ENCODE data around the gene YPEL2. TPM values are rescaled to one million over a fixed set of nuclear protein-coding genes. Genes with fewer than 3 reads are reported as not detected.
A peak's percentile ranks its signal among the peaks of the same experiment; 100 is the strongest.

Gene YPEL2
- total and polyA plus RNA-seq, 4 donors = 7.8 to 47.0 (median 11.4) TPM

GRCh38 chr17:59440757-59441463 lies 109.5 kb downstream of the YPEL2 start:
- 6 to 12% methylated on average over 10 of the region's 10 CpGs for WGBS, 2 donors
- ATAC-seq (ENCODE audit: insufficient read depth, low FRiP score) = peak; percentile 96

GRCh38 chr17:59441464-59442096 lies 110.1 kb downstream of the YPEL2 start:
- Histone ChIP-seq H3K9me3 (ENCODE audit: control insufficient read depth in 4 of 4, insufficient read depth in 3 of 4, low read length in 3 of 4) (no peaks in the 10 kb centered on the region), H3K9ac (ENCODE audit: insufficient read depth in 1 of 2, low read length in 2 of 2) (no peak overlapping the region), H3K27ac (ENCODE audit: low read depth in 1 of 2, low read length in 1 of 2) (peak overlapping the region in 1 of 2 donors; percentile 39), H3K4me1 (ENCODE audit: control insufficient read depth in 5 of 5, insufficient read depth in 5 of 5, low read length in 5 of 5) (peaks cover 0 to 12% (median 7%) of the 10 kb centered on the region in 5 donors), H3K36me3 (ENCODE audit: control insufficient read depth in 4 of 4, insufficient read depth in 4 of 4, low read length in 4 of 4) (no peaks in the 10 kb centered on the region), H3K27me3 (ENCODE audit: control insufficient read depth in 3 of 3, insufficient read depth in 3 of 3, low read length in 2 of 3) (no peaks in the 10 kb centered on the region), H3K4me3 (no peak overlapping the region)
- DNase-seq (peak in 1 of 3 donors; percentile 58), ATAC-seq (ENCODE audit: insufficient read depth, low FRiP score) (no peak)
- TF ChIP-seq CTCF (IDR thresholded peaks at IDR 0.05; ENCODE audit: control extremely low read depth, extremely low read depth) = no peak
- WGBS, 2 donors = 88 to 92% methylated on average over 7 of the region's 7 CpGs

More at GRCh38 chr17:59440757-59441463, 109.5 kb downstream of the YPEL2 start:
- no peak overlapping the region for H3K4me3 ChIP-seq
- peak overlapping the region; percentile 39 to 63 for H3K27ac ChIP-seq (ENCODE audit: low read depth in 1 of 2, low read length in 1 of 2)
- peak; percentile 89 to 95 (median 92) for DNase-seq
- TF ChIP-seq CTCF (IDR thresholded peaks at IDR 0.05; ENCODE audit: control extremely low read depth, extremely low read depth) = peak; percentile 91
- H3K9me3 ChIP-seq (ENCODE audit: control insufficient read depth in 4 of 4, insufficient read depth in 3 of 4, low read length in 3 of 4) = no peaks in the 10 kb centered on the region
- H3K27me3 ChIP-seq (ENCODE audit: control insufficient read depth in 3 of 3, insufficient read depth in 3 of 3, low read length in 2 of 3) = no peaks in the 10 kb centered on the region
- H3K9ac ChIP-seq (ENCODE audit: insufficient read depth in 1 of 2, low read length in 2 of 2) = no peak overlapping the region
- H3K4me1 ChIP-seq (ENCODE audit: control insufficient read depth in 5 of 5, insufficient read depth in 5 of 5, low read length in 5 of 5) = peaks cover 0 to 13% (median 7%) of the 10 kb centered on the region in 5 donors
- no peaks in the 10 kb centered on the region for H3K36me3 ChIP-seq (ENCODE audit: control insufficient read depth in 4 of 4, insufficient read depth in 4 of 4, low read length in 4 of 4)

- Histone ChIP-seq H3K9ac (ENCODE audit: insufficient read depth in 1 of 2, low read length in 2 of 2) (no peak overlapping the region), H3K27ac (ENCODE audit: low read depth in 1 of 2, low read length in 1 of 2) (no peak overlapping the region), H3K36me3 (ENCODE audit: control insufficient read depth in 4 of 4, insufficient read depth in 4 of 4, low read length in 4 of 4) (no peaks in the 10 kb centered on the region), H3K4me3 (no peak overlapping the region), H3K9me3 (ENCODE audit: control insufficient read depth in 4 of 4, insufficient read depth in 3 of 4, low read length in 3 of 4) (no peaks in the 10 kb centered on the region), H3K4me1 (ENCODE audit: control insufficient read depth in 5 of 5, insufficient read depth in 5 of 5, low read length in 5 of 5) (peaks cover 0 to 11% (median 4%) of the 10 kb centered on the region in 5 donors), H3K27me3 (ENCODE audit: control insufficient read depth in 3 of 3, insufficient read depth in 3 of 3, low read length in 2 of 3) (no peaks in the 10 kb centered on the region)
- WGBS, 2 donors = 92 to 95% methylated on average over 4 of the region's 4 CpGs
- ATAC-seq (ENCODE audit: insufficient read depth, low FRiP score) (no peak), DNase-seq (no peak)
- no peak for TF ChIP-seq CTCF (IDR thresholded peaks at IDR 0.05; ENCODE audit: control extremely low read depth, extremely low read depth)
Measured at GRCh38 chr17:59443106-59443505, 111.7 kb downstream of the YPEL2 start.

Small RNA genes lying within 50 kb of the gene (small RNA-seq; reads per million reads assigned to genes)
- not detected for gene MIR4729 (ENCODE audit: low replicate concordance)

Other genes starting within 250 kb of the YPEL2 start
- 10 to 100 TPM; 24.2 to 39.0 TPM for gene TRIM37, start 224.8 kb upstream of the YPEL2 start, total RNA-seq
- gene TRIM37, start 224.8 kb upstream of the YPEL2 start, polyA plus RNA-seq = 1 to 10 TPM; 9.1 to 9.4 TPM
- 10 to 100 TPM; 22.2 to 46.7 TPM for gene SKA2, start 176.5 kb upstream of the YPEL2 start, total RNA-seq
- gene SKA2, start 176.5 kb upstream of the YPEL2 start, polyA plus RNA-seq = 10 to 100 TPM; 20.0 to 35.7 TPM
- 1 to 10 TPM; 2.5 to 4.2 TPM for gene PRR11, start 175.9 kb upstream of the YPEL2 start, total RNA-seq
- 1 to 10 TPM in 1 of 2 donors, under 1 TPM in 1; 0.63 to 1.6 TPM for gene PRR11, start 175.9 kb upstream of the YPEL2 start, polyA plus RNA-seq
- gene SMG8, start 121.6 kb upstream of the YPEL2 start, total RNA-seq = 10 to 100 TPM; 11.3 to 17.3 TPM
- gene SMG8, start 121.6 kb upstream of the YPEL2 start, polyA plus RNA-seq = 1 to 10 TPM; 3.1 to 8.2 TPM
- gene GDPD1, start 111.1 kb upstream of the YPEL2 start, total RNA-seq = 1 to 10 TPM; 2.8 to 8.7 TPM
- gene GDPD1, start 111.1 kb upstream of the YPEL2 start, polyA plus RNA-seq = 1 to 10 TPM; 1.2 to 1.5 TPM
- gene DHX40, start 234.0 kb downstream of the YPEL2 start, total RNA-seq = 10 to 100 TPM; 21.7 to 74.5 TPM
- 10 to 100 TPM; 12.5 to 18.3 TPM for gene DHX40, start 234.0 kb downstream of the YPEL2 start, polyA plus RNA-seq

Measured in lung (tissue), 13 donors.